ENCODE data around the gene GOLPH3L. TPM values are rescaled to one million over a fixed set of nuclear protein-coding genes. Genes with fewer than 3 reads are reported as not detected.

GOLPH3L gene
- total RNA-seq, 4 donors from 2014 or later = 9.8 to 18.6 (median 15.7) TPM

- H3K27ac ChIP-seq = peak overlapping the region in 2 of 4 donors; percentile 7 to 75
- ATAC-seq = no peak
Observed at GRCh38 chr1:150615346-150616201, 81.4 kb downstream of the GOLPH3L start.

GRCh38 chr1:150613061-150613920 lies 83.7 kb downstream of the GOLPH3L start:
- TF ChIP-seq CTCF (IDR thresholded peaks at IDR 0.05 in 4 of 5, conservative IDR thresholded peaks at IDR 0.05 in 1 of 5) = no peak
- TF ChIP-seq POLR2A (IDR thresholded peaks at IDR 0.05) = peak in 1 of 2 donors; percentile 37
- ATAC-seq (peak; percentile 70 to 75), DNase-seq (no peak)
- H3K27me3 ChIP-seq = no peaks in the 10 kb centered on the region
- intact Hi-C loops (cut with DNase I; ENCODE audit: low total_unique reads) (loop anchor here (10.0 kb wide), 1 partner anchor 248 kb away; the partner anchor contains the start of gene RPRD2), in situ Hi-C loops (cut with MboI; ENCODE audit: low sequenced_read_pairs in 4 of 4) (loop anchor here in 1 of 4 donors (10.0 kb wide), 1 partner anchor 148 kb away; no protein-coding TSS in a partner anchor)
- H3K4me3 ChIP-seq = no peak overlapping the region
- H3K36me3 ChIP-seq = peaks cover 0 to under 1% of the 10 kb centered on the region in 2 donors
- H3K9me3 ChIP-seq = no peaks in the 10 kb centered on the region
- H3K4me1 ChIP-seq = peaks cover 14 to 28% of the 10 kb centered on the region in 2 donors
- H3K27ac ChIP-seq = peak overlapping the region; percentile 67 to 81 (median 76)

More at GRCh38 chr1:150615346-150616201, 81.4 kb downstream of the GOLPH3L start:
- DNase-seq = no peak
- Histone ChIP-seq H3K4me3 (no peak overlapping the region), H3K27me3 (no peaks in the 10 kb centered on the region), H3K9me3 (no peaks in the 10 kb centered on the region), H3K4me1 (peaks cover 25 to 43% of the 10 kb centered on the region in 2 donors), H3K36me3 (peaks cover 0 to 11% of the 10 kb centered on the region in 2 donors)
- intact Hi-C loops (cut with DNase I; ENCODE audit: low total_unique reads) = loop anchor here (10.0 kb wide), 1 partner anchor 251 kb away; the partner anchor contains the start of gene RPRD2
- in situ Hi-C loops (cut with MboI; ENCODE audit: low sequenced_read_pairs in 4 of 4) = loop anchor here in 1 of 4 donors (10.0 kb wide), 1 partner anchor 151 kb away; no protein-coding TSS in a partner anchor
- TF ChIP-seq CTCF (IDR thresholded peaks at IDR 0.05 in 4 of 5, conservative IDR thresholded peaks at IDR 0.05 in 1 of 5) (no peak), POLR2A (IDR thresholded peaks at IDR 0.05) (no peak)

- Histone ChIP-seq H3K27me3 (no peaks in the 10 kb centered on the region), H3K4me1 (peaks cover 14 to 28% of the 10 kb centered on the region in 2 donors), H3K27ac (peak overlapping the region; percentile 67 to 81 (median 76)), H3K9me3 (no peaks in the 10 kb centered on the region), H3K4me3 (no peak overlapping the region), H3K36me3 (no peaks in the 10 kb centered on the region)
- intact Hi-C loops (cut with DNase I; ENCODE audit: low total_unique reads) (loop anchor here (10.0 kb wide), 1 partner anchor 247 kb away; the partner anchor contains the start of gene RPRD2), in situ Hi-C loops (cut with MboI; ENCODE audit: low sequenced_read_pairs in 4 of 4) (loop anchor here in 1 of 4 donors (10.0 kb wide), 1 partner anchor 147 kb away; no protein-coding TSS in a partner anchor)
- TF ChIP-seq POLR2A (IDR thresholded peaks at IDR 0.05) = no peak
- no peak for TF ChIP-seq CTCF (IDR thresholded peaks at IDR 0.05 in 4 of 5, conservative IDR thresholded peaks at IDR 0.05 in 1 of 5)
- ATAC-seq (no peak), DNase-seq (no peak)
Observed at GRCh38 chr1:150612014-150612345, 85.0 kb downstream of the GOLPH3L start.

- TF ChIP-seq POLR2A (IDR thresholded peaks at IDR 0.05) = no peak
- no peak for TF ChIP-seq CTCF (IDR thresholded peaks at IDR 0.05 in 4 of 5, conservative IDR thresholded peaks at IDR 0.05 in 1 of 5)
- intact Hi-C loops (cut with DNase I; ENCODE audit: low total_unique reads) = loop anchor here (10.0 kb wide), 1 partner anchor 246 kb away; the partner anchor contains the start of gene RPRD2
- Histone ChIP-seq H3K36me3 (no peaks in the 10 kb centered on the region), H3K9me3 (no peaks in the 10 kb centered on the region), H3K4me1 (peaks cover 14 to 28% of the 10 kb centered on the region in 2 donors), H3K27me3 (no peaks in the 10 kb centered on the region), H3K4me3 (no peak overlapping the region), H3K27ac (peak overlapping the region; percentile 67 to 81 (median 76))
- in situ Hi-C loops (cut with MboI; ENCODE audit: low sequenced_read_pairs in 4 of 4) = loop anchor here in 1 of 4 donors (10.0 kb wide), 1 partner anchor 146 kb away; no protein-coding TSS in a partner anchor
- ATAC-seq (no peak), DNase-seq (no peak)
Observed at GRCh38 chr1:150610576-150610975, 86.4 kb downstream of the GOLPH3L start.
